Heart left ventricle (tissue), 16 donors: ENCODE results near the gene BST1. TPM values are rescaled to one million over a fixed set of nuclear protein-coding genes. Genes with fewer than 3 reads are reported as not detected.

Experiments
- ATAC-seq, 4 donors: fragments of 200-7000 bp; cut with Tn5 transposase; one replicate each; pipeline ENCODE4 v1.9.1; 2020 to 2022; ENCODE audit warnings: moderate library complexity in 4 of 4, mild to moderate bottlenecking in 3 of 4, moderate number of reproducible peaks in 1 of 4
- DNase-seq, 5 donors: peaks; one replicate each; pipeline ENCODE4 v3.0.0-alpha.2; 2020
- H3K27ac ChIP-seq, 12 donors: fragments of 200-600 bp; sonication (generic) in 4 of 12; one replicate each; pipeline versions ENCODE4 v1.5.0 to v1.8.0; 2016 to 2022; ENCODE audit warnings: mild to moderate bottlenecking in 2 of 12
- H3K27me3 ChIP-seq, 9 donors: fragments of 200-600 bp; sonication (generic) in 2 of 9; one replicate each; pipeline versions ENCODE4 v1.5.1 to v1.8.0; 2016 to 2022; ENCODE audit warnings: mild to moderate bottlenecking in 3 of 9
- H3K36me3 ChIP-seq, 9 donors: fragments of 200-600 bp; sonication (generic) in 2 of 9; one replicate each; pipeline versions ENCODE4 v1.5.0 to v1.8.0; 2018 to 2022; ENCODE audit warnings: mild to moderate bottlenecking in 2 of 9
- H3K4me1 ChIP-seq, 12 donors: fragments of 200-600 bp; sonication (generic) in 4 of 12; one replicate each; pipeline versions ENCODE4 v1.5.0 to v1.8.0; 2016 to 2022; ENCODE audit warnings: mild to moderate bottlenecking in 3 of 12
- H3K4me3 ChIP-seq, 12 donors: fragments of 200-600 bp; sonication (generic) in 4 of 12; one replicate each; pipeline versions ENCODE4 v1.5.0 to v1.8.0; 2017 to 2022; ENCODE audit warnings: mild to moderate bottlenecking in 9 of 12, moderate library complexity in 4 of 12
- H3K9me3 ChIP-seq, 12 donors: fragments of 200-600 bp; sonication (generic) in 4 of 12; one replicate each; pipeline versions ENCODE4 v1.5.0 to v1.8.0; 2016 to 2022; ENCODE audit warnings: mild to moderate bottlenecking in 1 of 12
- POLR2A ChIP-seq, 2 donors: fragments of 450-650 bp; IDR thresholded peaks; one replicate each; pipeline ENCODE4 v1.6.1; 2017; ENCODE audit warnings: antibody characterized with exemption in 2 of 2, mild to moderate bottlenecking in 2 of 2, moderate library complexity in 2 of 2
- WGBS, 4 donors: extraction: QIAGEN DNeasy Blood & Tissue Kit in 2 of 4; methylation state at CpG; one replicate each; pipeline versions ENCODE4 v1.1.5 to v1.1.7; 2013 to 2018; 5-methylcytosine and 5-hydroxymethylcytosine counted together
- intact Hi-C, 10 donors: fragments of 100-400 bp; cut with DNase I; formaldehyde crosslinking; loops; one replicate each; pipeline versions ENCODE4 v1.11.1 to v1.14.2; 2022
- polyA plus RNA-seq, 2 donors: library from polyadenylated mRNA; stranded (reverse); fragments of 200-250 nt; gene quantifications; one replicate each; pipeline ENCODE4 v1.2.3, GENCODE V29; 2013
- total RNA-seq, 9 donors: library from RNA; depleted of rRNA in 2 of 9; stranded (reverse); fragments of >200 nt in 2 of 9; fragmentation: NEBNext Ultra II Directional in 3 of 9; extraction: Animal tissue kit (Norgen Biotek cat#: 25700) in 3 of 9; gene quantifications; one replicate each; pipeline versions ENCODE4 v1.1.0 to v1.2.4, GENCODE V29; 2016 to 2023
- TF ChIP-seq, protein P1 (sequence below), 12 donors: fragments of 200-600 bp; sonication (generic) in 4 of 12; IDR thresholded peaks; one replicate each; pipeline versions ENCODE4 v1.5.0 to v1.8.0; 2018 to 2022; ENCODE audit warnings: antibody characterized with exemption in 12 of 12, mild to moderate bottlenecking in 5 of 12
- donor health status: ischemic (EF 13 %, LVEDD 7.1; RV severe dilation, severe dysfunction).
- donor health status: healthy with polysubstance abuse.
- donor health status: DM: no; HTN: yes; CAD: no.
- donor health status: DM: no; HTN: no; CAD: no.
- donor health status: ischemic (EF 25% LVEDD 6.9; RV normal size, moderate dysfunction).
- donor health status: ischemic (EF 25% LVEDD 5.7; RV mildly dilated, moderate dysfunction).
- donor health status: healthy.
- donor health status: DM: yes; HTN: yes; CAD: no.
- donor health status: ischemic (EF 35%, LVEDD 5.7; RV mildly dilated, moderate dysfunction).
- donor health status: nonischemic (EF 11% LVEDD 7.7; RV severe dilation, severe dysfunction).
- donor health status: DM: yes; HTN: yes; CAD: no.
- donor health status: PGD.
- donor health status: ischemic (EF 29% LVEDD 5.4; RV normal size, mild dysfunction).
- donor health status: nonischemic (EF 23%, LVEDD 6.1; RV moderate dilation, normal function).

BST1 gene
- total and polyA plus RNA-seq, 11 donors, result 1.3 to 18.4 (median 2.1) TPM

DNA sequence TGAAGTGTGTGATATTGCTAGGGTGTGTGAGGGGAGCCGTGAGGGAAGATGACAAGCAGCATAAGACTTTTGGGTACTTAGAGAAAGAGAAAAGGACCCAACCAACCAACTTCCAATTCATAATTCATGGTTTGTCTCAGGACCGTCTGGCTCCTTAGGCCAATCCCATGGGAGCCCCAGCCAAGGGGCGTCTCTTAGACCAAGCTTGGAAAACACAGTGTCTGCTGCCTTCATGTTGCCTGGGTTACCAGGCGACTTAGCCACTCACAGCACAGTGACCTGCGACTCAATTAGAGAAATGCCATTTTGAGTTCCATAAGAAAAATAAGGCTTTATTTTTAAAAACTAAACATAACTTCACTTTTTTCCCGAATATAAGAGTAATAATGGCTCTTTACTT lies 32.7 kb downstream of the BST1 start:
- no peaks in the 10 kb centered on the region for H3K36me3 ChIP-seq
- intact Hi-C loops, result loop anchor here in 2 of 10 donors (10.0 kb wide), 2 partner anchors 149 to 269 kb away; no protein-coding TSS in a partner anchor
- no peak for DNase-seq

GRCh38 chr4:15736514-15737050 lies 33.7 kb downstream of the BST1 start:
- no peaks in the 10 kb centered on the region for H3K27me3 ChIP-seq
- H3K4me1 ChIP-seq, result no peaks in the 10 kb centered on the region
- no peak overlapping the region for H3K4me3 ChIP-seq
- DNase-seq (no peak), ATAC-seq (no peak)
- 72 to 96% (median 84%) methylated on average over 4 of the region's 4 CpGs for WGBS, 4 donors
- H3K36me3 ChIP-seq, result no peaks in the 10 kb centered on the region
- peaks cover 0 to 6% (median 0%) of the 10 kb centered on the region in 12 donors for H3K9me3 ChIP-seq
- no peak for TF ChIP-seq POLR2A (IDR thresholded peaks at IDR 0.05)
- TF ChIP-seq, protein P1, sequence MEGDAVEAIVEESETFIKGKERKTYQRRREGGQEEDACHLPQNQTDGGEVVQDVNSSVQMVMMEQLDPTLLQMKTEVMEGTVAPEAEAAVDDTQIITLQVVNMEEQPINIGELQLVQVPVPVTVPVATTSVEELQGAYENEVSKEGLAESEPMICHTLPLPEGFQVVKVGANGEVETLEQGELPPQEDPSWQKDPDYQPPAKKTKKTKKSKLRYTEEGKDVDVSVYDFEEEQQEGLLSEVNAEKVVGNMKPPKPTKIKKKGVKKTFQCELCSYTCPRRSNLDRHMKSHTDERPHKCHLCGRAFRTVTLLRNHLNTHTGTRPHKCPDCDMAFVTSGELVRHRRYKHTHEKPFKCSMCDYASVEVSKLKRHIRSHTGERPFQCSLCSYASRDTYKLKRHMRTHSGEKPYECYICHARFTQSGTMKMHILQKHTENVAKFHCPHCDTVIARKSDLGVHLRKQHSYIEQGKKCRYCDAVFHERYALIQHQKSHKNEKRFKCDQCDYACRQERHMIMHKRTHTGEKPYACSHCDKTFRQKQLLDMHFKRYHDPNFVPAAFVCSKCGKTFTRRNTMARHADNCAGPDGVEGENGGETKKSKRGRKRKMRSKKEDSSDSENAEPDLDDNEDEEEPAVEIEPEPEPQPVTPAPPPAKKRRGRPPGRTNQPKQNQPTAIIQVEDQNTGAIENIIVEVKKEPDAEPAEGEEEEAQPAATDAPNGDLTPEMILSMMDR (IDR thresholded peaks at IDR 0.05), result no peak
- intact Hi-C loops, result loop anchor here in 2 of 10 donors (10.0 kb wide), 2 partner anchors 148 to 268 kb away; no protein-coding TSS in a partner anchor
- H3K27ac ChIP-seq, result no peak overlapping the region

More for the DNA sequence above, 32.7 kb downstream of the BST1 start:
- ATAC-seq, result no peak
- WGBS, 4 donors, result 75 to 83% (median 79%) methylated on average over 6 of the region's 6 CpGs
- no peaks in the 10 kb centered on the region for H3K4me1 ChIP-seq
- TF ChIP-seq, protein P1 (IDR thresholded peaks at IDR 0.05), result no peak
- TF ChIP-seq POLR2A (IDR thresholded peaks at IDR 0.05), result no peak
- H3K9me3 ChIP-seq, result no peaks in the 10 kb centered on the region
- H3K4me3 ChIP-seq, result no peak overlapping the region
- no peaks in the 10 kb centered on the region for H3K27me3 ChIP-seq
- H3K27ac ChIP-seq, result no peak overlapping the region

- Histone ChIP-seq H3K9me3 (peaks cover 0 to 13% (median 0%) of the 10 kb centered on the region in 12 donors), H3K4me1 (no peaks in the 10 kb centered on the region), H3K27me3 (no peaks in the 10 kb centered on the region), H3K4me3 (no peak overlapping the region), H3K27ac (no peak overlapping the region), H3K36me3 (no peaks in the 10 kb centered on the region)
- TF ChIP-seq, protein P1 (IDR thresholded peaks at IDR 0.05), result peak in 1 of 12 donors; percentile 6
- no peak for TF ChIP-seq POLR2A (IDR thresholded peaks at IDR 0.05)
- ATAC-seq (no peak), DNase-seq (no peak)
- intact Hi-C loops, result loop anchor here in 2 of 10 donors (10.0 kb wide), 2 partner anchors 148 to 268 kb away; no protein-coding TSS in a partner anchor
- 63 to 80% (median 71%) methylated on average over 3 of the region's 3 CpGs for WGBS, 4 donors
These were observed 34.4 kb downstream of the BST1 start for GRCh38 chr4:15737255-15737654.

DNA sequence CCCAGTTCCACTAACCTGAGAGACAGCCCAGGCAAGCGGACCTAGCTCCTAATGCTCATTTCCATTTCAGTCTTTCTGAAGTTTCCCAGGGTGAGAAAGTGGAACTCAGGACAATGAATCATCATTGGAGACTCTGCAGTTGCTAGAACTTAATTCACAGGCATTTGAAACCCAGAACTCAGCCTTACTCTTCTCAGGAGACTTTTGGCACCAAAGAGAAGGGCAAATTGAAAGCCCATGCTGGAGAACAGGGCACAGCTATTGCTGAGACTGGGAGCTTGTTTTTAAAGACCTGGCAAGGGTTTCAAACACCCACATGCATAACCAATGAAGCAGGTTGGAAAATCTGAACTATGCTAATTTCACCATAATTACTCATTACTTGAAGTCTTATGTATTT lies 36.0 kb downstream of the BST1 start:
- peaks cover 0 to 16% (median 0%) of the 10 kb centered on the region in 12 donors for H3K9me3 ChIP-seq
- DNase-seq (no peak), ATAC-seq (no peak)
- H3K4me3 ChIP-seq, result no peak overlapping the region
- no peaks in the 10 kb centered on the region for H3K27me3 ChIP-seq
- H3K4me1 ChIP-seq, result no peaks in the 10 kb centered on the region
- H3K27ac ChIP-seq, result no peak overlapping the region
- H3K36me3 ChIP-seq, result no peaks in the 10 kb centered on the region
- WGBS, 4 donors, result 82 to 100% (median 95%) methylated on average over 1 of the region's 1 CpG
- no peak for TF ChIP-seq POLR2A (IDR thresholded peaks at IDR 0.05)
- TF ChIP-seq, protein P1 (IDR thresholded peaks at IDR 0.05), result no peak
- intact Hi-C loops, result loop anchor here in 2 of 10 donors (10.0 kb wide), 2 partner anchors 146 to 266 kb away; no protein-coding TSS in a partner anchor
